GM19099 (cell line): Measurements from ENCODE around the gene PRKAG2.

Experiments
- POLR2A ChIP-seq: IDR thresholded peaks from 3 replicates; pipeline ENCODE4 v1.6.1; 2011; ENCODE audit warnings: low read depth; ENCODE audit not compliant: insufficient read length; ENCODE audit errors: extremely low read depth

PRKAG2 gene

GRCh38 chr7:151699147-151699927 lies 177.6 kb downstream of the PRKAG2 start:
- no peak for TF ChIP-seq POLR2A

DNA sequence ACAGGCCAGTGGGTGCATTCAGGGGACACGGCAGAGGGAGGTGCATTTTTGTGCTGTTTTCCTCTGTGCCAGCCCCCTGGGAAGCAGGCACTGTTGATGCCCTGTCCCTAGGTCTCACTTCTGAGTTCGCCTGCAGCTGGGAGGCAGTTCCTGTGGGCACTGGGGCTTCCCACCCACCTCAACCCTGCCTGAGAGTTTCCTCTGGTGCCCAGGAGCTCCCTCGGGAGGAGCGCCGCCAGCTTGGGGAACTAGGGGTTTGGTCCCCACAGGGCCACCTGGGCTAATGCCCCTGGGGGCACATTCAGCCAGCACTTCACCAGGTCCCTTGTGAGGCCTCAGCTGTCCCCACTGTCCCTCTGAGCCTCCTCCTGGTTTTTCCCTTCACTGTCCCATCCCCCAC lies 179.0 kb downstream of the PRKAG2 start:
- no peak for TF ChIP-seq POLR2A

GRCh38 chr7:151697515-151697895 lies 179.4 kb downstream of the PRKAG2 start:
- no peak for TF ChIP-seq POLR2A

DNA sequence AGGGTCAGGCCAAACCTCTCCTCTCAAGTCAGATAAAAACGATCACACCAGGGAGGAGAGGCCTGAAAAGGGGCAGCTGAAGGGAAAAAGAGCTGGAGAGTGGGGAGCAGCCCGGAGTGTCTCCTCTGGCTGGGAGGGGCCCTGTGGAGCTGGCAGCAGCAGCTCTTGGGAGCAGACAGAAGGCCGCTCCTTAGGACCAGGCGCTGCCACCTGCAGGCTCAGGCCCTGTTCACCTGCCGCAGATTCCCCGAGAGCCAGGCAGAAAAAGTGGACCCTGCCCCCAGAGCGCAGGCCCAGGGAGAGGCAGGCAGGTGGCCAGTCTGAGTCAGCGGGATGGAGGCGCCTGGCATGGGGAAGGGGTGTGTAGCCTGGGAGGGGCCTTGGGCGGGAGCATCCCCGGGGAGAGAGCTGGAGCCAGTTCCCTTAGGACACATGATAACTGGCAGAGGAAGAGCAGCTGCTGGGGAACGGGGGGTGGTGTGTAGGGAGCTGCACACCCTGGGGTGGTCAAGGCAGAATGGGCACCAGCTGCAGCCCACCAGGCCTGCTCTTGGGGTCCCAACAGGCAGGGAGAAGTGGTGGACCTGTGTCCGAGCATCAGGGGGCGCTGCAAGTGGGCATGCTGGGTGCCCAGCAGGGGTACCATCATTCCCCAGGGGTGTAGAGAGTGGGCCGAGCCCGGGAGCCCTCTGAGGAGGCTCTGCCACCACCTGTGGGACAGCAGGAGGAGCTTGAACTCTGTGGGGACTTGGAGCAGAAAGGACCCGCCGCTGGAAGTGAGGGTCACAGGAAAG lies 180.0 kb downstream of the PRKAG2 start:
- no peak for TF ChIP-seq POLR2A

DNA sequence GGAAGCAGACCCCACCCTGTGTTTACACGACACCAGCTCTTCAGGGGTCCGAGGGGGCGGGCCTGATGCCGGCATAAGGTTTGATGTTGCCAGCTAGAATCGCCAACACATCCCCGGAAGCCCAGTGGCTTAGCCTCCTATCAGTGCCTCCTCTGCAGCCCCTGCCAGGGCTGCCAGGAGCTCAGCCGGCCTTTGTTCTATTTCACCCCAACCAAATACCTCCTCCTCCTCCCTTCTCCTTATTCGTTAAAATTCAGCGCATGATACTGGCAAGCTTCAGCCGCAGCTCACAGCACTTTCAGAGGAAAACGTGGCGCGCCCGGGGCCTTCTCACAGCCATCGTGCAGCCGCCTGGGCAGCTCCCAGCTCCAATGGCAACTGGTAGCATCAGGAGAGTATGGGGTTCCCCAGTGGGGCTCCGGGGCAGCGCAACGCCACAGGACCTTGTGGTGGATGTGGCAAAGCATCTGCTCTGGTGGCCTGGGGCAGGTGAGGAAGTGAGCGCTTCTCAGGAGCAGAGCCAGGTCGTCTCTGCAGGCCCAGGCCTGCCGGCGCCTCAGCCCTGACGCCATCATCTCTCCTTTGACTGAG lies 180.9 kb downstream of the PRKAG2 start:
- no peak for TF ChIP-seq POLR2A

GRCh38 chr7:151694828-151695580 lies 181.9 kb downstream of the PRKAG2 start:
- no peak for TF ChIP-seq POLR2A

GRCh38 chr7:151694441-151694827 lies 182.5 kb downstream of the PRKAG2 start:
- TF ChIP-seq POLR2A = no peak

DNA sequence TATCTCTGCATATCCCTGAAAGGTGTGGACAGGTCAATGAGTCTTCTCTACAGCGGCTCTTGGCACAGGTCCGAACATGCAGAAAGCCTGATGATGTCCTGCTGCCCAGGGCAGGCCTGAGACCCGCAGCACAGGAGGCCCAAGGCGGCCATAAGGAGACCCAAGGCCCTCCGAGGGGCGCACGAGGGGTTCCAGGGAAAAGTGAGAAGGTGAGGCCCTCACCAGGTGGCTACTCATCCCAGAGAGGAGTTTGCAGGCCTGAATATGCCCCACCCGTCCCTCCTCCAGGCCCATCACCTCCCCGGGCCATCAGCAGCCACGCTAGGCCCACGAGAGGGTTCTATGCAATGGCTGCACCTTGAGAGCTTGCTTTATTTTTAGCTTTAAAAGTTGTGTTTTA lies 183.8 kb downstream of the PRKAG2 start:
- no peak for TF ChIP-seq POLR2A

DNA sequence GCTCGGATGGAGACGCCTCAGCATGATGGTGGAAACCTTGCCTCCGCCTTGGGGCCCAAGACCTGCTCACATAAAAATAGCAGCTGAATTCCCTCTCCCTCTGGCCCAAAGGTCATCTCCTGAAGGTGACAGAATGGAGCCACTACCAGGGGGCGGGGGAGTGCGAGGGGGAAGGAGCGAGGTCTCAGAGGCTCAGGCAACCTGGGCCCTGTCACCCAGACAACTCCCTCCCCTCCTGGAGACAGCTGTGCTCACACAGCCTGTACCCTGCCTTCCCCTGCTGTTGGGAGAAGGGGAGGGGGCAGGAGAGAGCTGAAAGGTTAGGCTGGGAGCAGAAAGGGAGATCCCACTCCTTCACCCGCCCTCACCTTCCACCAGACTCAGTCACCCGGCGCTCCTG lies 184.2 kb downstream of the PRKAG2 start:
- TF ChIP-seq POLR2A = no peak

GRCh38 chr7:151691449-151691848 lies 185.5 kb downstream of the PRKAG2 start:
- no peak for TF ChIP-seq POLR2A

- no peak for TF ChIP-seq POLR2A
Observed at GRCh38 chr7:151690606-151691005, 186.3 kb downstream of the PRKAG2 start.

DNA sequence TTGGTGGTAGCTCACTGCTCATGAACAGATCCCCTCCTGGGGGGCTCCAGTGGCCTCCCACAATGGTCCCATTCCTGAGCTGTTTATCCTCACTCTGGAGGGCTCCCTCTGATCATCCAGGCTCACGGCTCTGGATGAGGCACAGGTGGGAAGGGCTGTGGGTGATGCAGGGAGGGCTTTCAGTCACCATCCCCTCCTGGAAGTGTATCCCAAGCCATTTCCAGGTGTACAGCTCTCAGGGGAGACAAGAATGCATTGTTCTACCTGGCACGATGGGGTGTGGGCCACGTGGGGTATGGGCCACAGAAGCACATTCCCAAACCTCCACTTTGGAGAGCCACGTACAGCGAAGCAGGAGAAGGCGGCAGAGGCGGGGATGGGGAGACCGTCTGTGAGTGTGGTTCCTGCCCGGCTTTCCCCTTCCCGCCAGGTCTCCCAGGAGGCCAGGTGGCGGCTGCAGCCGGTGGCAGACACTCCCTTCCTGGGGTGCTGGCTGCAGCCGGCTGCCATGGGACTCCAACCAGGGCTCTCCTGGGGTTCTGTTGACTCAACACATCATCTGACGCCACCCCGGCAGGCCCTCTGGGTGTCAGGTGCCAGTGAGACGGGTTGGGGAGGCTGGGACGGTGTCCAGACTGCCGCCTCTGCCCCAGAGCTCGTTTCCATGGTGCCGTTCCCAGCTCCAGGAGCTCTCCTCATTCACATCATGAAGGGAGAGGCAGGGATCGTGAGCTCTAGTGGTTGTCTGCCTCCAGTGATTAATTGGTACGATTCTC lies 187.5 kb downstream of the PRKAG2 start:
- TF ChIP-seq POLR2A = no peak

- no peak for TF ChIP-seq POLR2A
Observed at GRCh38 chr7:151688236-151688780, 188.6 kb downstream of the PRKAG2 start.
